ENCODE measurements around the gene PTHLH.

Gene PTHLH

GRCh38 chr12:27952510-27952909 is 20.0 kb downstream of the PTHLH start:
- no peak overlapping the region for H3K4me3 ChIP-seq (ENCODE audit: low read depth, low read length)
- TF ChIP-seq, protein P1, sequence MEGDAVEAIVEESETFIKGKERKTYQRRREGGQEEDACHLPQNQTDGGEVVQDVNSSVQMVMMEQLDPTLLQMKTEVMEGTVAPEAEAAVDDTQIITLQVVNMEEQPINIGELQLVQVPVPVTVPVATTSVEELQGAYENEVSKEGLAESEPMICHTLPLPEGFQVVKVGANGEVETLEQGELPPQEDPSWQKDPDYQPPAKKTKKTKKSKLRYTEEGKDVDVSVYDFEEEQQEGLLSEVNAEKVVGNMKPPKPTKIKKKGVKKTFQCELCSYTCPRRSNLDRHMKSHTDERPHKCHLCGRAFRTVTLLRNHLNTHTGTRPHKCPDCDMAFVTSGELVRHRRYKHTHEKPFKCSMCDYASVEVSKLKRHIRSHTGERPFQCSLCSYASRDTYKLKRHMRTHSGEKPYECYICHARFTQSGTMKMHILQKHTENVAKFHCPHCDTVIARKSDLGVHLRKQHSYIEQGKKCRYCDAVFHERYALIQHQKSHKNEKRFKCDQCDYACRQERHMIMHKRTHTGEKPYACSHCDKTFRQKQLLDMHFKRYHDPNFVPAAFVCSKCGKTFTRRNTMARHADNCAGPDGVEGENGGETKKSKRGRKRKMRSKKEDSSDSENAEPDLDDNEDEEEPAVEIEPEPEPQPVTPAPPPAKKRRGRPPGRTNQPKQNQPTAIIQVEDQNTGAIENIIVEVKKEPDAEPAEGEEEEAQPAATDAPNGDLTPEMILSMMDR (IDR thresholded peaks at IDR 0.05; ENCODE audit: insufficient read depth, low read depth, low read length, missing control alignments): no peak
- no peak for DNase-seq (ENCODE audit: low read depth)

DNA sequence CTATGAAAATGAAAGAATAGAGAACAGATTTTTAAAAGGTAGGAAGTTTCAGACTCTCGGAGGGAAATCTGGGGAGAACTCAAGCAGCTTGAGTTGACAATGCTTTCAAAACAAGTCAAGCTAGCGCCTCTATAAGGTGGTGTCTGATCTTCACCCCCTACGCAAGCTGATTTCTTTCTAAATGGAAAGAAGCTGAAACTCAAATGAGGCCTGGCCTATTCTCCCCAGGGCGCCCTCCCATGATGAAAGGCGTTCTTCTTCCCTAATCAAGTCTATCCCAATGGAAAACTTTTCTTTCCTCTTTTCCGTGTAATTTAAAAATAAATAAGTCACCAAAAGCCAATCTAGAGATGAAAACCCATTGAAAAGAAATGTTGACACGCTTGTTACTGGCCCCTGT is 20.6 kb downstream of the PTHLH start:
- H3K4me3 ChIP-seq (ENCODE audit: low read depth, low read length): no peak overlapping the region
- no peak for DNase-seq (ENCODE audit: low read depth)
- TF ChIP-seq, protein P1 (IDR thresholded peaks at IDR 0.05; ENCODE audit: insufficient read depth, low read depth, low read length, missing control alignments): no peak

DNA sequence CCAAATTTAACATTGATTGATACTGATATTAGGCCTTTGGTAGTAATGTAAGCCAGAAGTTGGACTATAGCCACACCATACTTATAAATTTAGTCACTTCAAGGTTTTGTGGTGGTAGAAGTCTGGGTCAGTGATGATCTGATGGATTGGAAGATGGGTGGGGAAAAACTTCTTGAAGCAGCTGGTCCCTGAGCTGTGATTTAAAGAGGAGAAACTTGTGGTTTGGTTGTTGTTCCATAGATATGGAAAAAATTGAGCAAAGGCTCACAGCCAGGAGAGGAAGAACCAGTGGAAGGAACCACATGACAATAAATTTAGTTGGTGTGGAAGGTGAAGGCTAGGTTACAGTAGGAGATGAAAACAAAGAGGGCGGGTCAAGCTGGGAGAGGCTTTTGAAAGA is 26.1 kb downstream of the PTHLH start:
- DNase-seq (ENCODE audit: low read depth): no peak
- H3K4me3 ChIP-seq (ENCODE audit: low read depth, low read length): no peak overlapping the region
- TF ChIP-seq, protein P1 (IDR thresholded peaks at IDR 0.05; ENCODE audit: insufficient read depth, low read depth, low read length, missing control alignments): no peak

DNA sequence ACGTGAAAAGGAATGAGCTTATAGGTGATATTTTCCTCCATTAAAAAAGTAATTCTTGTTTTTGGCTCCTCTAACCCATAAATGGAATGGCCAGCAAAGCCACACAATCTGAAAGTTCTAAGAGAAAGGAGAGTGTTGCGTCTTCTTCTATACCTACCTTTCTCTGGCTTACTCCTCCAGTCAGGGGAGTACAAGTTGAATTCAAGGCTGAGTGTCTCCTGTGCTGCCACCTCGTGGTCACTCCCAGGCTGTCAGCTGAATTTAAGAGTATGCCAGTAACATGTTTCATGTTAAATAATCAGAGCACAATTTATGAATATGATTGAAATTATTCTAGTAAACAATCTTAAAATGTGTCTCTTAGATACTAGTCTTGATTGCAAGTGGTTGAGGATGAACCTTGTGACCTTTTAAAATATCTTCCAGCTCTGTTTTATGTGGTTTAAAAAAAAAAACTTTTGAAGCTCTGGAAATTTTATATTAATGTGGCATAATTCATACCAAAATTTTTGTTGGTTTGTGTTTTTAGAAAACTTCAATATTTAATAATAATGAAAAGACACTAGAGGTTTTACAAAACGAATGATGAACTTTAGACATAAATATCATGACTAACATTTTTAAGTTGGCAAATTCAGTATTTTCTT is 31.7 kb downstream of the PTHLH start:
- H3K4me3 ChIP-seq (ENCODE audit: low read depth, low read length): no peak overlapping the region

GRCh38 chr12:27940245-27940644 is 32.3 kb downstream of the PTHLH start:
- no peak for DNase-seq (ENCODE audit: low read depth)
- H3K4me3 ChIP-seq (ENCODE audit: low read depth, low read length): no peak overlapping the region
- TF ChIP-seq, protein P1 (IDR thresholded peaks at IDR 0.05; ENCODE audit: insufficient read depth, low read depth, low read length, missing control alignments): no peak

More for the DNA sequence above, 31.7 kb downstream of the PTHLH start:
- TF ChIP-seq, protein P1 (IDR thresholded peaks at IDR 0.05; ENCODE audit: insufficient read depth, low read depth, low read length, missing control alignments): peak; percentile 85
- DNase-seq (ENCODE audit: low read depth): peak; percentile 89

DNA sequence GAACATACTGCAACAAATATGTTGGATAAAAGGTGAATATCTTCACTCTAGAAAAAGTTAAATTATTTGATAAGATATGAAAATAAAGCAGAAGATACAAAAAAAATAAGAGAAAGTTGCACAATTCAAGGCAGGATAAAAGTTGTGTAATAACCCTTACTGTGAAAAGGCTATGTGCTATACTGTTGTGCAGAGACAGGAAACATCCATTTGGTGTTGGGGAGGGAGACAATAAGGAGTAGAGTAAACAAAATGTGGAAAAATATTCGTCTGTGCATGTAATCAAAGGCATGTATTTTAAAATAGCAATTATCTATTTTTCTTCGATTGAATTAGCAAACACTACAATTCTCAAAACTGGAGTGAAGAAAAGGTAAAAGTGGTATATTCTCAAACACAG is 34.8 kb downstream of the PTHLH start:
- no peak for DNase-seq (ENCODE audit: low read depth)
- TF ChIP-seq, protein P1 (IDR thresholded peaks at IDR 0.05; ENCODE audit: insufficient read depth, low read depth, low read length, missing control alignments): no peak
- no peak overlapping the region for H3K4me3 ChIP-seq (ENCODE audit: low read depth, low read length)

DNA sequence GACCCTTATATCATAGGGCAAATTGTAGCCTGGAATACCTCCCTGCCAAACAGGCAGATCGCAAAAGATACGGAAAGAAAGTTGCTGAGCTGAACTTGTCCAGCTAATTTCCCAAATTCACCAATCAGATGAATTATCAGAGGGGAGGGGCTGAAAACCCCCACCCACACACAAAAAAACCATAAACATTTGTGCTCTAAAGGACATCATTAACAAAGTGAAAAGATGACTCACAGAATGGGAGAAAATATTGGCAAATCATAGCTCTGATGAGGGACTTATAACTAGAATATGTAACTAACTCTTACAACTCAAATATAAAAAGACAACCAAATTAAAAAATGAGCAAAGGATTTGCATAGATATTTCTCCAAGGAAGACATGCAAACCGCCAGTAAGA is 36.3 kb downstream of the PTHLH start:
- no peak for DNase-seq (ENCODE audit: low read depth)
- TF ChIP-seq, protein P1 (IDR thresholded peaks at IDR 0.05; ENCODE audit: insufficient read depth, low read depth, low read length, missing control alignments): no peak
- H3K4me3 ChIP-seq (ENCODE audit: low read depth, low read length): no peak overlapping the region

Data from GM12865 (cell line).